Activated naive CD8-positive, alpha-beta T cell treated with anti-CD3 and anti-CD28 coated beads, Interleukin-2, amount 10 ng/mL, durations not matched to agents 7 days and 5 days (primary cell): ENCODE results near the gene SYDE1. TPM values are rescaled to one million over a fixed set of nuclear protein-coding genes. Genes with fewer than 3 reads are reported as not detected.
"Not testable (repeated sequence)": the region's sequence is repeated elsewhere in the genome, so short reads cannot be mapped to it uniquely, and the experiment has no call there.

Experiments used
- ATAC-seq: fragments of 150-1000 bp; cut with Tn5 transposase; one replicate; pipeline ENCODE4 v1.10.0; 2021; ENCODE audit warnings: low read depth, moderate library complexity
- POLR2A ChIA-PET: fragments of 350-600 bp; sonication (Branson Sonifier 250); formaldehyde crosslinking; loops from one replicate; lab custom pipeline; 2021; ENCODE audit warnings: antibody characterized with exemption; lab: Charles Lee
- DNase-seq: peaks from one replicate; pipeline ENCODE4 v3.0.0; 2021
- H3K27ac Mint-ChIP-seq: one replicate; pipeline ENCODE4 v1.8.0; 2022; ENCODE audit warnings: mild to moderate bottlenecking, mixed read lengths
- H3K27me3 Mint-ChIP-seq: one replicate; pipeline ENCODE4 v1.8.0; 2022; ENCODE audit warnings: mild to moderate bottlenecking, moderate library complexity, mixed read lengths
- H3K36me3 Mint-ChIP-seq: one replicate; pipeline ENCODE4 v1.8.0; 2021; ENCODE audit warnings: mild to moderate bottlenecking, mixed read lengths
- H3K4me1 Mint-ChIP-seq: one replicate; pipeline ENCODE4 v1.8.0; 2021; ENCODE audit warnings: mixed read lengths
- H3K4me3 Mint-ChIP-seq: one replicate; pipeline ENCODE4 v1.8.0; 2022; ENCODE audit warnings: mild to moderate bottlenecking, moderate library complexity, mixed read lengths
- H3K9me3 Mint-ChIP-seq: one replicate; pipeline ENCODE4 v1.8.0; 2021; ENCODE audit warnings: mixed read lengths
- total RNA-seq, 2 experiments: library from RNA; stranded (reverse); gene quantifications; one replicate each; pipeline ENCODE4 v1.2.3, GENCODE V29; 2021

The SYDE1 gene
- total RNA-seq, 2 experiments from 2014 or later = 0.33 to 0.34 TPM

DNA sequence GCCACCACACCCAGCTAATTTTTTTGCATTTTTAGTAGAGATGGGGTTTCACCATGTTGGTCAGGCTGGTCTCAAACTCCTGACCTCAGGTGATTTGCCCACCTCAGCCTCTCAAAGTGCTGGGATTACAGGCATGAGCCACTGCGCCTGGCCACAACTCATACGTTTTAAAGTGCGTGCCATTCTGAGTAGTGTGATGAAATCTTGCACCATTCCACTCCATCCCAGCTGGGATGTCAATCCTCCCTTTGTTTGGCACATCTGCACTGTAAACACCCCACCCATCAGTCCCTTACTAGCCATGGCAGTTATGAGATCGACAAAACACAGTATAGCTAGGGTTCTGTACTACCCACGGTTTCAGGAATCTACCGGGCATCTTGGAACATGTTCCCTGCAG lies 9.2 kb upstream of the SYDE1 start:
- H3K27me3 Mint-ChIP-seq, DNase-seq, H3K27ac Mint-ChIP-seq, ATAC-seq, H3K36me3 Mint-ChIP-seq, H3K4me1 Mint-ChIP-seq, H3K4me3 Mint-ChIP-seq, H3K9me3 Mint-ChIP-seq, POLR2A ChIA-PET: not testable (repeated sequence)

GRCh38 chr19:15098460-15098859 lies 8.7 kb upstream of the SYDE1 start:
- no peak overlapping the region for H3K4me3 Mint-ChIP-seq
- H3K9me3 Mint-ChIP-seq = peaks cover 5% of the 10 kb centered on the region
- POLR2A ChIA-PET = no interaction called here
- DNase-seq (no peak), ATAC-seq (no peak)
- no peak overlapping the region for H3K27ac Mint-ChIP-seq
- peaks cover under 1% of the 10 kb centered on the region for H3K36me3 Mint-ChIP-seq
- no peaks in the 10 kb centered on the region for H3K4me1 Mint-ChIP-seq
- H3K27me3 Mint-ChIP-seq = no peaks in the 10 kb centered on the region

DNA sequence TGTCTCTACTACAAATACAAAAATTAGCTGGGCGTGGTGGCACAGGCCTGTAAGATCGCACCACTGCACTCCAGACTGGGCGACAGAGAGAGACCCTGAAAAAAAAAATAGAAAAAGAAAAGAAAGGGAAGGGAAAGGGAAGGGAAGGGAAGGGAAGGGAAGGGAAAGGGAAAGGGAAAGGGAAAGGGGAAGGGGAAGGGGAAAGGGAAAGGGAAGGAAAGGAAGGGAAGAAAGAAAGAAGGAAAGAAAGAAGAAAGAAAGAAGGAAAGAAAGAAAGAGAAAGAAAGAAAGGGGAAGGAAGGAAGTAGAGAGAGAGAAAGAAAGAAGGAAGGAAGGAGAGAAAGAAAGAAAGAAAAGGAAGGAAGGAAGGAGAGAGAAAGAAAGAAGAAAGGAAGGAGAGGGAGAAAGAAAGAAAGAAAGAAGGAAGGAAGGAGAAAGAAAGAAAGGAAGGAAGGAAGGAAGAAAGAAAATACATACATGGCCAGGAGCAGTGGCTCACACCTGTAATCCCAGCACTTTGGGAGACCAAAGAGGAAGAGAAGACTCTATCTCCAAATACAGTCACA lies 8.1 kb upstream of the SYDE1 start:
- DNase-seq (no peak), ATAC-seq (no peak)
- POLR2A ChIA-PET = no interaction called here
- Mint-ChIP-seq H3K27ac (no peak overlapping the region), H3K9me3 (peaks cover 8% of the 10 kb centered on the region), H3K36me3 (peaks cover 3% of the 10 kb centered on the region), H3K27me3 (no peaks in the 10 kb centered on the region), H3K4me3 (no peak overlapping the region), H3K4me1 (no peaks in the 10 kb centered on the region)

DNA sequence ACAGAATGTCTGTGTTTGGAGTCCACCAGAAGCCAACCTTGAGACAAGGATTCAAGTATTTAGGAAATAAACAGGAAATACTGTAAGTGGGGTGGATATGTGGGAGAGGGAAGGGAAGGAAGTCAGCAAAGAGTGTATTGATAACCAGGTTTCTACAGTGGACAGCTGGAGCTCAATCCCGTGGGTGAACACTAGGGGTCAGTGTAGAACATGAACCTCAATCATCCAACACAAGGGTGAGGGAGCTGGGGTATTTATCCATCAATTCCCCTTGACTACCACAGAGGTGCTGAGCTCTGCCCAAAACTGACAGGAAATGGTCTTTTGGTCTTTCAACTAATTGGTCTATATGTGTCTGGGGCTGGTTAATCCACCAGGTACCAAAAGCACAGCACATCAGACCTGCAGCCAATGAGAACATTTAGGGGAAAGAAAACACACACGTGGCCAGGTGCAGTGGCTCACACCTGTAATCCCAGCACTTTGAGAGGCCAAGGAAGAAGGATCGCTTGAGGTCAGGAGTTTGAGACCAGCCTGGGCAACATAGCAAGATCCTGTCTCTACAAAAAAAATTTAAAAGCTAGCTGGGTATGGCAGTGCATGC lies 5.6 kb upstream of the SYDE1 start:
- H3K4me3 Mint-ChIP-seq = no peak overlapping the region
- ATAC-seq = peak; percentile 60
- peaks cover 15% of the 10 kb centered on the region for H3K9me3 Mint-ChIP-seq
- POLR2A ChIA-PET = interaction anchor here (0.7 to 0.9 kb wide), 2 partner anchors 24 to 318 kb away, joined by 3 to 4 read pairs; partner anchors contain the start of gene AKAP8L
- no peak for DNase-seq
- peaks cover 3% of the 10 kb centered on the region for H3K36me3 Mint-ChIP-seq
- no peak overlapping the region for H3K27ac Mint-ChIP-seq
- peaks cover 1% of the 10 kb centered on the region for H3K4me1 Mint-ChIP-seq
- H3K27me3 Mint-ChIP-seq = peaks cover 11% of the 10 kb centered on the region

- POLR2A ChIA-PET = interaction anchor here (0.5 kb wide), 1 partner anchor 58 kb away, joined by 3 read pairs; no protein-coding TSS in a partner anchor
- peaks cover 15% of the 10 kb centered on the region for H3K27me3 Mint-ChIP-seq
- H3K9me3 Mint-ChIP-seq = peaks cover 15% of the 10 kb centered on the region
These were observed 3.2 kb upstream of the SYDE1 start for GRCh38 chr19:15104003-15104402.

DNA sequence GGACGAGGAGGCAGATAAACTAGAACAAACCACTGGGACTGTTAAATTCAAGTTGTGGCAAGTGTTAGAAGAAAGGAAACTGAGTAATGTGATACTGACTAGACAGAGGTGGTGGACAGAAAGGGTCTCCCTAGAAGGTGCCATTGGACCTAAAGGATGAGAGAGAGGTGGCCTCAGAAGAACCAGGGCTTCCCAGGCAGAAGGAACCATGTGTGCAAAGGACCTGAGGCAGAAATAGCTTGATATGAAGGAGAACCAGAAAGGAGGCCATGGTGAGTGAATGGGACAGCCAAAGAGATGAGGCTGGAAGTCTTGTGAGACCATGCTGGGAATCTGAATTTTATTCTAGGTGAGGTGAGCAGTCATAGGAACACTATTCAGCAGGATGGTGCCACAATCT lies 2.8 kb upstream of the SYDE1 start:
- peaks cover 8% of the 10 kb centered on the region for H3K4me1 Mint-ChIP-seq
- peaks cover 15% of the 10 kb centered on the region for H3K9me3 Mint-ChIP-seq

More at GRCh38 chr19:15104003-15104402, 3.2 kb upstream of the SYDE1 start:
- H3K27ac Mint-ChIP-seq = no peak overlapping the region
- H3K4me3 Mint-ChIP-seq = no peak overlapping the region
- H3K36me3 Mint-ChIP-seq = peaks cover 3% of the 10 kb centered on the region
- ATAC-seq (no peak), DNase-seq (no peak)
- H3K4me1 Mint-ChIP-seq = peaks cover 8% of the 10 kb centered on the region

GRCh38 chr19:15105044-15105443 lies 2.2 kb upstream of the SYDE1 start:
- no peak for ATAC-seq
- no peak overlapping the region for H3K27ac Mint-ChIP-seq
- POLR2A ChIA-PET = no interaction called here
- peaks cover 8% of the 10 kb centered on the region for H3K4me1 Mint-ChIP-seq
- DNase-seq = no peak
- H3K36me3 Mint-ChIP-seq = peaks cover 3% of the 10 kb centered on the region
- H3K4me3 Mint-ChIP-seq = no peak overlapping the region
- H3K9me3 Mint-ChIP-seq = peaks cover 15% of the 10 kb centered on the region
- peaks cover 15% of the 10 kb centered on the region for H3K27me3 Mint-ChIP-seq

More for the DNA sequence above, 2.8 kb upstream of the SYDE1 start:
- no peak for ATAC-seq
- DNase-seq = no peak
- H3K27ac Mint-ChIP-seq = no peak overlapping the region
- POLR2A ChIA-PET = interaction anchor here (0.5 kb wide), 1 partner anchor 58 kb away, joined by 3 read pairs; no protein-coding TSS in a partner anchor
- H3K36me3 Mint-ChIP-seq = peaks cover 3% of the 10 kb centered on the region
- H3K27me3 Mint-ChIP-seq = peaks cover 15% of the 10 kb centered on the region
- no peak overlapping the region for H3K4me3 Mint-ChIP-seq

GRCh38 chr19:15108145-15108844 lies 1.1 kb downstream of the SYDE1 start:
- Mint-ChIP-seq H3K4me1 (peaks cover 8% of the 10 kb centered on the region), H3K27me3 (peaks cover 15% of the 10 kb centered on the region), H3K9me3 (peaks cover 12% of the 10 kb centered on the region), H3K36me3 (peaks cover 3% of the 10 kb centered on the region), H3K27ac (no peak overlapping the region), H3K4me3 (peak overlapping the region; percentile 45)
- no peak for DNase-seq
- no peak for ATAC-seq
- POLR2A ChIA-PET = interaction anchor here (0.6 to 1.7 kb wide), 2 partner anchors 17 to 87 kb away, joined by 3 to 4 read pairs; a partner anchor contains a TSS

DNA sequence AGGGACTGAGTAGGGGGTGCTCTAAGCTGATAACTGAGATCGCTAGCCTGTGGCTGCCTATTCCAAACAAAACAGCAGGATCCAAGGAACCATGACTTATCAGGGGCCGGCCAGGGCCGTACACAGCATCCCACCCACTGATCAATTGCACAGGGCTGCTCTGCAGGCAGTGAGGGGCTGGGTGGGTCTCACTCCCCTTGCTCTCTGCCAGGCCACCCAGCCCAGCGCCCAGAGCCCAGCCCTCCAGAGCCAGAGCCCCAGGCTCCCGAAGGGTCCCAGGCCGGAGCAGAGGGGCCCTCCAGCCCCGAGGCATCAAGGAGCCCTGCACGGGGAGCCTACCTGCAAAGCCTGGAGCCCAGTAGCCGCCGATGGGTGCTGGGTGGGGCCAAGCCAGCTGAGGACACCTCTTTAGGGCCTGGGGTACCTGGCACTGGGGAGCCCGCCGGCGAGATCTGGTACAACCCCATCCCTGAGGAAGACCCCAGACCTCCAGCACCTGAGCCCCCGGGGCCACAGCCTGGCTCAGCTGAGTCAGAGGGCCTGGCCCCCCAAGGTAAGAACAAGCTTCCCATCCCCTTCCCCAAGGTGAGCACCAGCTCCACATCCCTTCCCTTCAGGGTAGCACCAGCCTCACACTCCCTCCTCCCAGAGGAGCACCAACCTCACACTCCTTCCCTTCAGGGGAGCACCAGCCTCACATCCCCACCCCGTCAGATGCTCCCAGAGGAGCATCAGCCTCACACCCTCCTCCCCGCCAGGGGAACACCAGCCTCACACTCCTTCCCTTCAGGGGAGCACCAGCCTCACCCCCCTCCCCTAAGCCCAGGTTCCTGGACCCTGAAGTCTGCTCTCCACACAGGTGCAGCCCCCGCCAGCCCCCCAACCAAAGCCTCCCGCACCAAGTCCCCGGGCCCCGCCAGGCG lies 1.9 kb downstream of the SYDE1 start:
- POLR2A ChIA-PET = interaction anchor here (1.7 kb wide), 1 partner anchor 17 kb away, joined by 3 read pairs; a partner anchor contains a TSS
- H3K36me3 Mint-ChIP-seq = no peaks in the 10 kb centered on the region
- H3K27ac Mint-ChIP-seq = no peak overlapping the region
- H3K27me3 Mint-ChIP-seq = peaks cover 15% of the 10 kb centered on the region
- H3K9me3 Mint-ChIP-seq = peaks cover 7% of the 10 kb centered on the region
- H3K4me1 Mint-ChIP-seq = peaks cover 8% of the 10 kb centered on the region
- ATAC-seq (no peak), DNase-seq (no peak)
- no peak overlapping the region for H3K4me3 Mint-ChIP-seq

- H3K27ac Mint-ChIP-seq = no peak overlapping the region
- ATAC-seq (no peak), DNase-seq (no peak)
- peaks cover 2% of the 10 kb centered on the region for H3K9me3 Mint-ChIP-seq
- H3K27me3 Mint-ChIP-seq = peaks cover 15% of the 10 kb centered on the region
- POLR2A ChIA-PET = no interaction called here
- peaks cover 8% of the 10 kb centered on the region for H3K4me1 Mint-ChIP-seq
- no peak overlapping the region for H3K4me3 Mint-ChIP-seq
- peaks cover 4% of the 10 kb centered on the region for H3K36me3 Mint-ChIP-seq
These were observed 2.7 kb downstream of the SYDE1 start for GRCh38 chr19:15109768-15110417.

DNA sequence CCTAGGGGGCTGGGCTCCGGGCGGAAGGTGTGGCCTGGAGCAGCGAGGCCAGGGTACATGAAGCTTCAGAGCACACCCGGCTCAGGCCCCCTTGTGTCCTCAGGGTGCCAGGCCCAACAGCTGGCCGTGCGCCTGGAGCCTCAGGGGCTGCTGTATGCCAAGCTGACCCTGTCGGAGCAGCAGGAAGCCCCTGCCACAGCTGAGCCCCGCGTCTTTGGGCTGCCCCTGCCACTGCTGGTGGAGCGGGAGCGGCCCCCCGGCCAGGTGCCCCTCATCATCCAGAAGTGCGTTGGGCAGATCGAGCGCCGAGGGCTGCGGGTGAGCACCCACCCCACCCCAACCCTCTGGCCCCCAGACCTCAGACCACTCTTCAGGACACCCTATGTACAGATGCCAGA lies 3.2 kb downstream of the SYDE1 start:
- POLR2A ChIA-PET = no interaction called here
- no peak overlapping the region for H3K27ac Mint-ChIP-seq
- no peak for DNase-seq
- peaks cover 4% of the 10 kb centered on the region for H3K36me3 Mint-ChIP-seq
- H3K27me3 Mint-ChIP-seq = peaks cover 15% of the 10 kb centered on the region
- no peak for ATAC-seq
- H3K4me1 Mint-ChIP-seq = peaks cover 8% of the 10 kb centered on the region
- H3K9me3 Mint-ChIP-seq = no peaks in the 10 kb centered on the region
- no peak overlapping the region for H3K4me3 Mint-ChIP-seq

DNA sequence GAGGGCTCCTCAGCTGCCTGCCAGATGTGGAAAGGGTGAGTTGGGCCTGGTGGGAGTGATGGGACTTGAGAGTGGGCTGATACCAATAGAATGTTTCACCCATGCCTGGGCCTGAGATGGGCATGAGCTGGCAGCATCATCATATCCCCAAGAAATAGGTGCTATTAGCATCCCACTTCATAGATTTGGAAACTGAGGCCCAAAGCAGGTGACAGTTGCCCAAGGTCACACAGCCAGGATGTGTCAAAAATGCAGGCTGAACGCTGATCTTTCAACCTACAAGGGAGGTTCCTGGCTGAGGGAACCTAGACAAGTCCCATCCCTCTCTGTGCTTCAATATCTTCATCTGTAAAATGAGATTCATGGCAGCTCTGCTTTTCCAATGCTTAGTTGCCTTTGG lies 4.6 kb downstream of the SYDE1 start:
- Mint-ChIP-seq H3K27ac (no peak overlapping the region), H3K27me3 (peaks cover 2% of the 10 kb centered on the region), H3K36me3 (peaks cover 4% of the 10 kb centered on the region), H3K9me3 (no peaks in the 10 kb centered on the region), H3K4me1 (peaks cover 6% of the 10 kb centered on the region), H3K4me3 (no peak overlapping the region)
- POLR2A ChIA-PET = no interaction called here
- ATAC-seq = no peak
- DNase-seq = no peak
